A204.1 (cell line): ENCODE measurements around the gene KRT23.
A peak's percentile ranks its signal among the peaks of the same experiment; 100 is the strongest.

Experiments
- FAIRE-seq: peaks from 2 replicates; lab custom pipeline; 2012; peaks lifted over from hg19 to GRCh38; lab: Jason Lieb, UNC

Gene KRT23

DNA sequence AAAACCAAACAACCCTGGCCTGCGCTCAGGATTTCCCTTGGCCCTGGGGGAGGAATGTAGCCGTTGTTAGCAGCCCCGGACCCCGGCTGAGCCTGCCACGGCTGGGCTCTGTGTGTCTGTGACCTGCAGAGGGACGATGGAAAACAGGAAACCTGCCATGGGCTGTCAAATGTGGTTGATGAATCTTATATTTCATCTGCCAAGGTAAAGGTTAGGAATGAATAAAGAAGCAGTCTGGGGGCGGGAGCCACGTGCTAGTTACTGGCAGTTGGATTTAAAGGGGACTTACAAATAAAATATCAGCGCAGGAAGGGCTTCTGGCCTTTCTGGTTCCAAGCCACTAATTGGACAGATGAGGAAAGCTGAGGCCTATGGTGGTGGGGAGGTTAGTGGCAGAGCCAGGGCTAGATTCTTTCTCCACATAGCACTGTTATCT is at the start of gene KRT23:
Gene KRT23 (minus strand): TSS at position 263 of the 436 bp plus-strand sequence. CDS start 1,043 bp downstream, outside the sequence.
- FAIRE-seq: no peak

- no peak for FAIRE-seq
These were observed 49.5 kb upstream of the KRT23 start for GRCh38 chr17:40986920-40987319.

GRCh38 chr17:40984226-40984625 is 46.8 kb upstream of the KRT23 start, which contains the start of gene KRT40:
Gene KRT40, minus strand, starts transcription at chr17:40984326. Its CDS starts 53 bp downstream, at chr17:40984273.
- FAIRE-seq: no peak

DNA sequence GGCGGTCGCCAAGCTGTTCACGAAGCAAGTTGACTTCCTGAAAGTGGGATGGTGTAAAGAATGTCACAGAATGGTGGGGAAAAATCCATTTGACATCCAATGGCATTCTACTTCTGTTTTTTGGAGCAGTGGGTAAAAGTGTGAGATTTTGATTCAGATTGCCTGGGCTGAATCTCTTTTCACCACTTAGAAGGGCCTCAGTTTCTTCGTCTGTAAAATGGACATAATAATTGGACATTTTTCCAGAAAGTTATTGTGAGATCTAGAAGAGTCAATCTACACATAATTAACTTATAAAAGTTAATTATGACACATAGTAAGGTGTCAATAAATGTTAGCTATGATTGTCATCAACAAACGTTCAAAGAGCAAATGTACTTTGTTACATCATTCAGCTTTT is 43.7 kb upstream of the KRT23 start:
- no peak for FAIRE-seq

- no peak for FAIRE-seq
These were observed 43.1 kb upstream of the KRT23 start for GRCh38 chr17:40980596-40980995.

DNA sequence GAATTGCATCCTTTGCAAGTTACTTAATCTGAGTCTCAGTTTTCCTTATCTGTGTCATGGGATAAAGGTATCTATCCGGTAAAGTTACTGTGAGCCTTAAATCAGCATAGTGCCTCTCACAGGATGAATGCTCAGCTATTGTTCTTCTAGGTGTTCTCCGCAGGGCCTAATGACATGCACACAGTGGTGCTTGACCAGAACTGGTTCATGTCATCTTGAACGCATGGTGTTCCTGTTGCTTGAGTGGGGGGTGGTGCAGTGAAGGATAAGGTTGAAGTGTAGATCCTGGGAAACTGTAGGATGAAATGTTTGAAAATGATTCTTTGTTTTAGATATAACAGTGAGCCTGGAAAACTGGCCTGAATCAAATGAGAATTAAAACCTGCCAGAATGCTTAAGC is 42.7 kb upstream of the KRT23 start:
- FAIRE-seq: no peak

DNA sequence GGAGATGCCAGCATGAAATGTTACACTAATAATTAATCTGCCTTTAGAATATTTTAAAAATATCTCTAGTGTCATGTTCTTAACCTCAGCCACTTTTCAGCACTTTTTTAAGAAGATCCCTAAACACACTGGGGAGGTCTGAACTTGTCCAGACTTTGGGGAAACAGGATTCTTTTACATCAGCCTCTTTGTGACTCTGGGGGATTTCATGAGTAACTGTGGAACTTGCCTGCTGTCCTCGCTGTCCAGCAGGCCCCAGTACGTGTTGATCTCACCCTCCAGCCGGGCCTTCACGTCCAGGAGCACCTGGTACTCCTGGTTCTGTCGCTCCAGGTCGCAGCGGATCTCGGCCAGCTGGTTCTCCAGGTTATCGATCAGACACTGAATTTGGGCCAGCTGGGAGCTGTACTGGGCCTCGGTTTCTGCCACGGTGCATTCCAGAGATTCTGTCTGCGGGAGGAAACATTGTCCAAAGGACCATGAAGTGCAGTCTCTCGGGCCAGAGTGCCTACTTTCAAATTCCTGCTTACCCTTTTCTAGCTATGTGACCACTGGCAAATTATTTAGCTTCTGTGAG is 41.2 kb upstream of the KRT23 start:
- no peak for FAIRE-seq

- FAIRE-seq: no peak
These were observed 38.1 kb upstream of the KRT23 start for GRCh38 chr17:40975516-40975915.

DNA sequence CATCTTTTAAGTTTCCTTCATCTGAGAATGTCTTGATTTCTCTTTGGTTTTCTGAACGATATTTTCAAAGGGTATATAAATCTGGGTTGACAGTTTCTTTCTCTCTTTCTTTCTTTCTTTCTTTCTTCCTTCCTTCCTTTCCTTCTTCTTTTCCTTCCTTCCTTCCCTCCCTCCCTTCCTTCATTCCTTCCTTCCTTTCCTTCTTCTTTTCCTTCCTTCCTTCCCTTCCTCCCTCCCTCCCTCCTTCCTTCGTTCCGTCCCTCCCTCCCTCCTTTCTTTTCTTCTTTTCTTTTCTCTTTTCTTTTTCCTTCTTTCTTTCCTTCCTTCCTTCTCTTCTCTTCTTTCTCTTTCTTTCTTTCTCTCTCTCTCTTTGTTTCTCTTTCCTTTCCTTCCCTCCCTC is 36.9 kb upstream of the KRT23 start:
- no peak for FAIRE-seq

GRCh38 chr17:40967582-40967981 is 30.1 kb upstream of the KRT23 start:
- FAIRE-seq: no peak

DNA sequence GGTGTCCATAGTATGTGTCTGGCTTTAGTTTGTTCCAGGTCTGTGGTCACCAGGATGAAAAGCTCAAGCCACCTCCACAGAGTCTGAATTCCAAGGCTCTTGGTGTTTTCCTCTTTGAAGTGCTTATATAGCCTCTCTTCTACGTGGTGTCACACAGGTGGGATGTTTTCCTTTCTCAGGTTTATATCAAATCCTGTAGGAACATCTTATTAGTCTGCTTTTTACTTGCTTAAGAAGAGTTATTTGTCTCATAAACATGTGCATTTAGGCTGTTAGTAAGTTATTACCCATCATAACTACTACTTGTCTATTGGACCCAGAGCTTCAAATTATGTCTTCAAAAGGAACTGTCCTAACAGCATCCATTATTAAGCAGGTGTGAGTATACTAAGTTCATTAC is 29.4 kb upstream of the KRT23 start, which contains the start of gene KRT39:
Gene KRT39 (minus strand): TSS at position 101 of the 400 bp plus-strand sequence. CDS start 92 bp downstream, at position 9.
- FAIRE-seq: no peak

- FAIRE-seq: peak; percentile 6
These were observed 26.4 kb upstream of the KRT23 start for GRCh38 chr17:40963838-40964237.

GRCh38 chr17:40962059-40962561 is 24.7 kb upstream of the KRT23 start:
- no peak for FAIRE-seq

DNA sequence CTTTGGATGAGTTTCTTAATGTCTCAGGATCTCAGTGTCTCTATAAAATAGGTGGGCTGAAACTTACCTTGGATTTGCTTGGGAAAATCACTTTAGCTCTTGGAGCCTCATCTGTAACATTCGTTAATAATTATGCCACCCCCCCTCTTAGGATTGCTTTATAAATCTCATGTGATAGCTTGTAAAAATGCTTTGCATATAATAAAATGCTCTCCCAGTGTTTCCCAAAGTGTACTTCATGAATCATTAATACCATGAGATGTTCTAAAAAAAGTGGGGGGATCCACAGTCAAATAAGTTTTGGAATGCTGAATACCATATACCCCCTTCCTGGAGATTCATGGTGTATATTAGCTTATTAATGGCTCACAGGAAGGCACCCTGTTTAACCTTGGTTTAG is 24.1 kb upstream of the KRT23 start:
- FAIRE-seq: no peak

DNA sequence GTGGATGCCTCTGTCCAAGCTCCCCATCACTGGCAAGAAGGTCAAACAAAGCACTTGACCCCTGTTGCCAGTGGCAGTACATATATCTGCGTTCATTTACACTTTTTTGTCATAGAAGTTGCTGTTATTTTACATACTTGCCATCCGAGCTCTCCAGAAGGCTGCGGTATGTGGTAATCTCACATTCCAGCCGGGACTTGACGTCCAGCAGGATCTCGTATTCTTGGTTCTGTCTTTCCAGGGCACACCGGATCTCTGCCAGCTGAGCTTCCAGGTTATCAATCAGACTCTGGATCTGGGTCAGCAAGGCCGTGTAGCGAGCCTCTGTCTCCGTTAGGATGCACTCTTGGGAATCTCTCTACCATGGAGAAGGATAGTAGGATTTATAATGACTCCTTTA is 22.7 kb upstream of the KRT23 start:
- no peak for FAIRE-seq

DNA sequence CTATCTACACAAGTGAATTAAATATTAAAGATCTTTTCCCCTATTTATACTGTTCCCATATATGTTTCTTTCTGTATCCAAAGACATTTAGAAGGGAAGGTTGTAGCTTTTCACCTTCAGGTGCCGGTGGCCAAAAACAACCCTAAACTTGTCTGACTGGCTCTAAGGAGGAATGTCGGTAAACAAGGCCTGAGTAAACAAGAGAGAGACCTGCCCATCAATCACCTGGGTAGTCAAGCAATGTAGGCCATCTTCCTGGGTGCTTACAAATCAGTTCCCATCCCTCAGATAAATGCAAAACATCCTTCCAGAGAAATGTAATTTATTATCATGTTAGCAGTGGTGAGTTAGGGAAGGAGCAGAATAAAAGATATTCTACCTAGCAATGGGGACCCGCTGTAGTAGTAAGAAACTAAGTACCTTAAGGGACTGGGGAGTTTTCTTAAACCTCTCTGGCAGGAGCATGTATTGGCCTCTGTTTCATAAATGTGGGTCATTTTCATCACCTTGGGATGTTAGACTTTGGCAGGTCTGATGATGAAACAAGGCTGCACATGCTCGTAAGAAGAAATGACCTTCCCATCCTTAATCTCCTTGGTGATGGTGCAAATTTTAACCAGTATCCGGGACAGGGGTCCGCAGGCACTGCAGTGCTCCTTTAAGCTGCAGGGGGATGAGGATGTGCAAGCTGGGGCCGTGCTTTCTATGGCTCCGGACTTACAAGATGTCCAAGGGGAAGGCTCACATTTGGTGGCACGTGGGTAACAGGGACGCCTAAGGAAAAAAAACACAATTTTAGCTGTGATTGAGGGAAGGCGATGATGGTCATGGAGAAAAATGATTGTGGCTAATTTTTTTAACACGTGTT is 20.9 kb upstream of the KRT23 start:
- no peak for FAIRE-seq

- no peak for FAIRE-seq
These were observed 19.2 kb upstream of the KRT23 start for GRCh38 chr17:40956401-40957254.

DNA sequence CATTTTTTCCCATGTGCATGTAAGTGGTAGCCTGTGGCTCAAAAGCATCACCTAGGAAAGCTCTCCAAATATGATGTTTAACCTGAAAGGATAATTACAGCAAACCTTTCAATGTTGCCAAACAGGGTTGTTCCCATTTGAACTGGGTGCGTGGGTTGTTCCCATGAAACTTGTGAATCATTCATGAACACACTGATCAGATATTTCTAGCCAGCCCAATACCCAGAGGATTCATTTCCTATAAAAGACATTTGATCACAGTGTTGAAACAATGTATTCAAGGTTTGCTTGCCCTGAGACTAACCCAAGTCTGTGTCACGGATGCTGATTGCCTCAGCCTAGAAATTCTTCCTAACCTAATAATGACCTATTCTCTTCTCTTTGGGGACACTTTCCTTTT is 16.4 kb upstream of the KRT23 start:
- no peak for FAIRE-seq

- FAIRE-seq: no peak
These were observed 15.2 kb upstream of the KRT23 start for GRCh38 chr17:40952661-40953060.

DNA sequence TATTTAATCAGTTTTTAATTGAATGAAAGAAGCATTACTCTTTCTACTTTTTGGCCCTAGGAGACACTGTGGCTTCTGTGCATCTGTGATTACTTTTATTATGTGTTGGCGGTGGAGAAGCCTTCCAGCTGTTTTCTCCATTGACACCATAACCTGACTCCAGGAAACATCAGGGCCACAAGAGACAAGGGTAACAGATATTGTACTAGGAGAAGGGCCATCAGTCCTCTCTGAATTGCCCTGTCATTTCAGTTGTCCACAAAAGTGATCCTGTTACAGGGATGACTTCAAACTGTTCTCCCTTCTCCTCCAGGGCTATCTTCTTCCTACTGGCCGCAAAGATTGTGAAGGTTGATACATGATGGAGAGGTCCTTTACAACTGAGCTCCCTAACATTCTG is 14.7 kb upstream of the KRT23 start:
- no peak for FAIRE-seq

DNA sequence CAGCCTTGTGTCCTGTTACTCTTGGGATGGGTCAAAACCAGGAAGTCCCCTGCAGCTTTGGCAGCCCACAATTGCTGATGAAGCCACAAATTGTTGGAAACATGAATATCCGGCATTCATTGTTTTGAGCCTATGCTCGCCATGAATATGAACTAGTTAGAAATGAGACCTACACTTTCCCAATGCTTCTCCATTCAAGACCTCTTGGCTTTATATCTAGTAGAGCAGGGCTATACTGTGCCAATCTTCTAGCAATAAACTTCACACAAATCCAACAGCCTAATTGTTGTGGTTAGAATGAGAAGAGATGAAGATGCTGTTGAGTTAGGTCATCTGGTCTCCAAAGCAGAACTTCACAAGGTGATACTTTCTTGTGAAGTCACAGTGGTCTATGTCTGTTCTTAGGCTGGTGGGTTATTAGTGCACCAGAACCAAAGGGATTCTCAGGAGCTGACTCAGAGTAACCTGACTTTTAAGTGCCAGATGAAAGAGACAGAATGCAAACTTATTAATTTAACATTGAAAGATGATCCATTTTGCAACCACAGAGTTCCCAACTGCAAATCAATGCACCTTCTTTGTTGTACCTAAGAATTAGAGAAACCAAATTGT is 13.7 kb upstream of the KRT23 start:
- FAIRE-seq: no peak

- FAIRE-seq: no peak
These were observed 12.7 kb upstream of the KRT23 start for GRCh38 chr17:40950176-40950575.
